AG04449 (cell line): ENCODE results near the gene USP4.
A peak's percentile ranks its signal among the peaks of the same experiment; 100 is the strongest.

Source experiments
- CTCF ChIA-PET: fragments of 350-600 bp; formaldehyde crosslinking; extraction: SDS; loops from one replicate; lab custom pipeline; 2021; ENCODE audit warnings: antibody characterized with exemption; lab: Yijun Ruan, JAX
- POLR2A ChIA-PET: fragments of 400-600, 350-600 bp; formaldehyde crosslinking; extraction: SDS; loops from one replicate; lab custom pipeline; 2020; ENCODE audit warnings: antibody characterized with exemption, inconsistent platforms; lab: Yijun Ruan, JAX
- DNase-seq: peaks from one replicate; pipeline ENCODE4 v3.0.0-alpha.2; 2010; ENCODE audit warnings: low read depth, low spot score
- H3K4me3 ChIP-seq: 2 replicates; pipeline ENCODE4 v1.5.1; 2011; ENCODE audit warnings: low read depth, mild to moderate bottlenecking, control low read depth, low read length
- CTCF ChIP-seq: IDR thresholded peaks from one replicate; pipeline ENCODE4 v1.5.1; 2011; ENCODE audit warnings: mild to moderate bottlenecking, moderate library complexity, low read length, control low read depth, inconsistent platforms; ENCODE audit not compliant: insufficient read depth; ENCODE audit errors: missing control alignments

Gene USP4

GRCh38 chr3:49339941-49340800 is at the start of gene USP4:
Gene USP4 (minus strand): TSS chr3:49340053. CDS start chr3:49340024, 29 bp downstream.
- DNase-seq = no peak
- TF ChIP-seq CTCF = peak; percentile 68
- CTCF ChIA-PET = interaction anchor here (0.6 to 3.8 kb wide), 27 partner anchors 9 to 172 kb away, joined by 3 to 88 read pairs (median 5); partner anchors contain the start of genes DAG1, KLHDC8B, NICN1 and RHOA
- H3K4me3 ChIP-seq = peak within 1 kb of the TSS; percentile 84
- POLR2A ChIA-PET = interaction anchor here (0.6 to 3.3 kb wide), 12 partner anchors 10 to 231 kb away, joined by 3 to 22 read pairs (median 6); partner anchors contain the start of genes DAG1, GPX1, KLHDC8B and RHOA

GRCh38 chr3:49389297-49389696 is 49.4 kb upstream of the USP4 start:
- no peak overlapping the region for H3K4me3 ChIP-seq
- DNase-seq = no peak
- ChIA-PET CTCF (no interaction called here), POLR2A (no interaction called here)
- TF ChIP-seq CTCF = no peak

DNA sequence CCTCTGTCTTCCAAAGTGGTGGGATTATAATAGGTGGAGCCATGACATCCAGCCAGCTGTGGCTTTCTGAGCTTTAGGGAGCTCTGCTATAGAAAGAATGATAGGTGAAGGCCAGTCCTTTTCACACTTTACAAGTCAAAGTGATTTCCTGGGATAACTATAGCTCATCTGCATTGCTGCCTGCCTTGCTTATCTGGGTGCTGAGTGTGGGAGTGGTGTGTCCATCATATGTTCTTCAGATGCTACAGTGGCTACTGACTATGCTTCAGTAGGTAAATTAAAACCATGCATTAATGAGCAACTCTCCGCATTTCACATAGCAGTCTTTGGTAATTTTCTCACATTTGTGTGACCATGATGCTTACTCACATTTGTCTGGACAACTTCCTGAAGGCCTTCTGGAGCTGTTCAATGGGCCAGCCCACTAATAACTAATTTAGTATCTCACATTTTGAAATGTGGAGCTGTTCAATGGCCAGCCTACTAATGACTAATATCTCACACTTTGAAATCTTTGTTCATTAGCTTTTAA is 48.5 kb upstream of the USP4 start:
- TF ChIP-seq CTCF = no peak
- no peak for DNase-seq
- POLR2A ChIA-PET = interaction anchor here (0.9 kb wide), 1 partner anchor 48 kb away, joined by 6 read pairs; the partner anchor contains the start of gene USP4
- H3K4me3 ChIP-seq = no peak overlapping the region
- CTCF ChIA-PET = no interaction called here

GRCh38 chr3:49387721-49388120 is 47.9 kb upstream of the USP4 start:
- ChIA-PET POLR2A (interaction anchor here (0.6 kb wide), 1 partner anchor 23 kb away, joined by 3 read pairs; no protein-coding TSS in a partner anchor), CTCF (no interaction called here)
- no peak overlapping the region for H3K4me3 ChIP-seq
- TF ChIP-seq CTCF = no peak
- DNase-seq = no peak

DNA sequence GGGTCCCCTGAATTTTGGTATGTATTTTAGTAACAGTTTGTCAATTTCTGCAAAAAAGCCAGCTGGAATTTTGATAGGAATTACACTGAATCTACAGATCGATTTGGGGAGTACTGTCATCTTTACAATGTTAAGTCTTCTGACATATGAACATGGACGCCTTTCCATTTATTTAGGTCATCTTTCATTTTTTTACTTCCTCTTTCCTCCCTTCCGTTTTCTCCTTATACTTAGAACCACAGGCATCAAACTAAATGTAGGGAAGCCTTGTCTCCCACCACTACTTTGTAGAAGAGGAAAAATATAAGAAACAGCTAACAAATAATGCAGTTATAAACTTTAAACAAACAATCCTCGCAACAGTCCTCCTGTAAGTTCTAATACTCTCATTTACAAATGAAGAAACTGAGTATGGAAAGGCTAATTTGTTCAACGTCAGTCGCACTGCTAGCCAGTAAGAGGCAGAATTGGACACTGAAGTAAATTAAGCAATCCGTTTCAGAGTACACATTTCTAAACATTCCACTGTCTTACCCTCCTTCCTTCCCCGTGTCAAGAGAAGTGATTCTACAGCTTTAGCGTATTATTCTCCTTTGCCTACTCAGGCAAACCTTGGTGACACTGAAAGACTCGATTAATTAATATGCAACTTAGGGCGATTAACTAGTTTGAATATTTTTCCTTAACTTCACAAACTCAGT is 46.4 kb upstream of the USP4 start:
- DNase-seq = no peak
- ChIA-PET CTCF (interaction anchor here (0.7 to 1.3 kb wide), 3 partner anchors 15 to 63 kb away, joined by 3 read pairs; no protein-coding TSS in a partner anchor), POLR2A (no interaction called here)
- no peak for TF ChIP-seq CTCF
- H3K4me3 ChIP-seq = no peak overlapping the region
